Measurements from ENCODE around the gene ATG9A.
"Not testable (repeated sequence)": the region's sequence is repeated elsewhere in the genome, so short reads cannot be mapped to it uniquely, and the experiment has no call there.

Gene ATG9A

DNA sequence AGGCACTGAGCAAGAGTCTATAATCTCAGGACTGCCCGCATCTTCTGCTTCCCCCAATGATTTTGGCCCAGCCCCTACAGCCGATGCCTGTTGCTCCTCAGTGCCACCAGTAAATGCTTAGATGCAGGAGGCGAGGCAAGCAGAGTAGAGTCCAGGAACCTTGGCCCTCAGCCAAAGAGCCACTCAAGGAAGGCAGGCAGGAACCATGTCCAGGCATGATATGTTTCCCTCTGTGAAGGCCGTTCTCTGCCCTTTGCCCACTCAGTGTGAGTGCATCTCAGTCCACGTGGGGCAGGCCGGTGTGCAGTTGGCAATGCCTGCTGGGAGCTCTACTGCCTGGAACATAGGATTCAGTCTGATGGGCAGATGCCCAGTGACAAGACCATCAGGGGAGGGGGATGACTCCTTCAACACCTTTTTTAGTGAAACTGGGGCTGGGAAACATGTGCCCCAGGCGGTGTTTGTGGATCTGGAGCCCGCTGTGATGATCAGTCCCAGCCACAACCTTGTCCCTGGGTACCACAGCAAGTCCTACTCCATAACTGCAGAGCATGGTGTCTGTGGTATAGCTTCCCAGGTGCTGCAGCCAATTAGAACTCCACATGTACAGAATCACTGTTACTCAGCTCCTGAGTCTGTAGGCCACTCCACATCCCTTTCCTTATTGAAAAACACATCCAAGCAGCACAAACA, 40.1 kb upstream of the ATG9A start:
- peaks cover 22% of the 10 kb centered on the region for H3K27me3 ChIP-seq (ENCODE audit: control insufficient read depth, insufficient read depth, low read length)
- H3K36me3 ChIP-seq (ENCODE audit: control insufficient read depth, insufficient read depth, low read length): no peaks in the 10 kb centered on the region
- H3K27ac ChIP-seq (ENCODE audit: low read depth, low read length): no peak overlapping the region
- H3K9me3 ChIP-seq (ENCODE audit: control insufficient read depth, insufficient read depth, low read depth, low read length): no peaks in the 10 kb centered on the region
- H3K4me1 ChIP-seq (ENCODE audit: control insufficient read depth, insufficient read depth, low read length): peaks cover 7% of the 10 kb centered on the region
- H3K9ac ChIP-seq (ENCODE audit: low read length): no peak overlapping the region
- no peak overlapping the region for H3K4me3 ChIP-seq (ENCODE audit: low read depth, low read length)

GRCh38 chr2:219268294-219268693, 38.9 kb upstream of the ATG9A start:
- no peak overlapping the region for H3K9ac ChIP-seq (ENCODE audit: low read length)
- H3K27me3 ChIP-seq (ENCODE audit: control insufficient read depth, insufficient read depth, low read length): peaks cover 24% of the 10 kb centered on the region
- no peaks in the 10 kb centered on the region for H3K9me3 ChIP-seq (ENCODE audit: control insufficient read depth, insufficient read depth, low read depth, low read length)
- no peak overlapping the region for H3K27ac ChIP-seq (ENCODE audit: low read depth, low read length)
- no peak overlapping the region for H3K4me3 ChIP-seq (ENCODE audit: low read depth, low read length)
- H3K36me3 ChIP-seq (ENCODE audit: control insufficient read depth, insufficient read depth, low read length): no peaks in the 10 kb centered on the region
- H3K4me1 ChIP-seq (ENCODE audit: control insufficient read depth, insufficient read depth, low read length): no peaks in the 10 kb centered on the region

DNA sequence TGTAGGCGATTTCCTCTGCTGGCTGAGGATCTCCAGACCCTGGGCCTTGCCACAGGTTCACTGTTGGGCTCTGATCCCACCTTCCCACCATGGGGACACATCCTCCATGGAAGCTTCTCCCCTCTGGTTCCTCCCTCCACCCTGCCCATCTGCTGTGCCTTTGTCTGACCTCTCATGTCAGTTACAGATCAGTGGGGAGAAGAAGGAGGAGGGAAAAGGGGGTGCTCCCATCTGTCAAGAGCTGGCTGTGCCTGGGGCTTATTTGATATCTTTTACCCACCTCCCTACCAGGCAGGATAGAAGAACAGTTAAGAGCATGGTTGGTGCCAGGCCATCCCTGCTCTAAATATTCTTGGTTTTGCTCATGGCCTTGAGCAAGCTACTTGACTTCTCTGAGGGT, 37.5 kb upstream of the ATG9A start:
- Histone ChIP-seq H3K4me3 (ENCODE audit: low read depth, low read length) (no peak overlapping the region), H3K36me3 (ENCODE audit: control insufficient read depth, insufficient read depth, low read length) (no peaks in the 10 kb centered on the region), H3K27ac (ENCODE audit: low read depth, low read length) (no peak overlapping the region), H3K9me3 (ENCODE audit: control insufficient read depth, insufficient read depth, low read depth, low read length) (no peaks in the 10 kb centered on the region), H3K27me3 (ENCODE audit: control insufficient read depth, insufficient read depth, low read length) (peaks cover 27% of the 10 kb centered on the region), H3K4me1 (ENCODE audit: control insufficient read depth, insufficient read depth, low read length) (no peaks in the 10 kb centered on the region), H3K9ac (ENCODE audit: low read length) (no peak overlapping the region)

- no peaks in the 10 kb centered on the region for H3K36me3 ChIP-seq (ENCODE audit: control insufficient read depth, insufficient read depth, low read length)
These were observed 36.8 kb upstream of the ATG9A start for GRCh38 chr2:219266232-219266631.

GRCh38 chr2:219261024-219261855, 31.8 kb upstream of the ATG9A start:
- H3K9me3 ChIP-seq (ENCODE audit: control insufficient read depth, insufficient read depth, low read depth, low read length): no peaks in the 10 kb centered on the region
- H3K4me3 ChIP-seq (ENCODE audit: low read depth, low read length): no peak overlapping the region
- no peaks in the 10 kb centered on the region for H3K36me3 ChIP-seq (ENCODE audit: control insufficient read depth, insufficient read depth, low read length)
- peaks cover 43% of the 10 kb centered on the region for H3K27me3 ChIP-seq (ENCODE audit: control insufficient read depth, insufficient read depth, low read length)
- no peak overlapping the region for H3K27ac ChIP-seq (ENCODE audit: low read depth, low read length)
- no peak overlapping the region for H3K9ac ChIP-seq (ENCODE audit: low read length)
- H3K4me1 ChIP-seq (ENCODE audit: control insufficient read depth, insufficient read depth, low read length): no peaks in the 10 kb centered on the region

More at GRCh38 chr2:219266232-219266631, 36.8 kb upstream of the ATG9A start:
- Histone ChIP-seq H3K4me1 (ENCODE audit: control insufficient read depth, insufficient read depth, low read length) (no peaks in the 10 kb centered on the region), H3K27ac (ENCODE audit: low read depth, low read length) (no peak overlapping the region), H3K9me3 (ENCODE audit: control insufficient read depth, insufficient read depth, low read depth, low read length) (no peaks in the 10 kb centered on the region), H3K27me3 (ENCODE audit: control insufficient read depth, insufficient read depth, low read length) (peaks cover 34% of the 10 kb centered on the region), H3K4me3 (ENCODE audit: low read depth, low read length) (no peak overlapping the region), H3K9ac (ENCODE audit: low read length) (no peak overlapping the region)

DNA sequence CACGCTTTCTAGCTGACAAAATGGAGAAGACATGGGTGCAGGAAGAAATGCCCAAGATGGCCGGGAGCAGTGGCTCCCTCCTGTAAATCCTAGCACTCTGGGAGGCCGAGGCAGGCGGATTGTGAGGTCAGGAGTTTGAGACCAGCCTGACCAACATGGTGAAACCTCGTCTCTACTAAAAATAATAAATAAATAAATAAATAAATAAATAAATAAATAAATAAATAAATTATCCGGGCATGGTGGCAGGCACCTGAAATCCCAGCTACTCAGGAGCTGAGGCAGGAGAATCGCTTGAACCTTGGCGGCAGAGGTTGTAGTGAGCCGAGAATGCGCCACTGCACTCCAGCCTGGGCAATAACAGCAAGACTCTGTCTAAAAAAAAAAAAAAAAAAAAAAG, 29.5 kb upstream of the ATG9A start:
- H3K4me3 ChIP-seq (ENCODE audit: low read depth, low read length); H3K36me3 ChIP-seq (ENCODE audit: control insufficient read depth, insufficient read depth, low read length); H3K27ac ChIP-seq (ENCODE audit: low read depth, low read length); H3K9ac ChIP-seq (ENCODE audit: low read length); H3K9me3 ChIP-seq (ENCODE audit: control insufficient read depth, insufficient read depth, low read depth, low read length); H3K4me1 ChIP-seq (ENCODE audit: control insufficient read depth, insufficient read depth, low read length): not testable (repeated sequence)
- H3K27me3 ChIP-seq (ENCODE audit: control insufficient read depth, insufficient read depth, low read length): peaks cover 59% of the 10 kb centered on the region

DNA sequence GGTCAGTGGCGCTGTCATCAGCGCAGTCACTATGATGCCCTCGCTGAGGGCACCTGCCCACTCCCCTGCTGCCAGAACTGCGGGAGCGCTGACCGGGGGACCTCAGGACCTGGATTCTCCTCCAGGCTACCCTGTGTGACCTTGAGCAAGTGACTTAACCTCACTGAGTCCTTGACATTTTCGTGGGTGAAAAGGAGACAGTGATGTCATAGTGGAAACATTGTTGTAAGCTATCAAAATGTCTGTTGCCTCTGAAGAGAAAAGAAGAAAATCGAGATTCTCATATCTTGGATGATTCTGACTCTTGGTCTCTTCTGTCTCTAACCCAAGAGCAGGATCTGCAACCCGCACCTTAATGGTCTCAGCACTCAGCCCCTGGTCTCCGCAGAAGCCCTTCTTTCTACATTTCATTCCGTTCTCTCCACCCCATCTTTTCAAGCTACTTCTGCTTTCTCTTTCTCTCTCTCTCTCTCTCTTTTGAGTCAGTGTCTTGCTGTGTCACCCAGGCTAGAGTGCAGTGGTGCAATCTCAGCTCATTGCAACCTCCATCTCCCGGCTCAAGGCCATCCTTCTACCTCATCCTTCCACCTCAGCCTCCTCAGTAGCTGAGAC, 25.3 kb upstream of the ATG9A start:
- Histone ChIP-seq H3K36me3 (ENCODE audit: control insufficient read depth, insufficient read depth, low read length) (peaks cover 6% of the 10 kb centered on the region), H3K27ac (ENCODE audit: low read depth, low read length) (no peak overlapping the region), H3K9ac (ENCODE audit: low read length) (no peak overlapping the region), H3K27me3 (ENCODE audit: control insufficient read depth, insufficient read depth, low read length) (peaks cover 75% of the 10 kb centered on the region), H3K4me3 (ENCODE audit: low read depth, low read length) (peak overlapping the region; percentile 73), H3K4me1 (ENCODE audit: control insufficient read depth, insufficient read depth, low read length) (peaks cover 12% of the 10 kb centered on the region), H3K9me3 (ENCODE audit: control insufficient read depth, insufficient read depth, low read depth, low read length) (no peaks in the 10 kb centered on the region)

- Histone ChIP-seq H3K9ac (ENCODE audit: low read length) (peak within 1 kb of the TSS; percentile 1), H3K27ac (ENCODE audit: low read depth, low read length) (no peak within 1 kb of the TSS), H3K36me3 (ENCODE audit: control insufficient read depth, insufficient read depth, low read length) (peaks cover 6% of the 10 kb centered on the region), H3K4me1 (ENCODE audit: control insufficient read depth, insufficient read depth, low read length) (peaks cover 19% of the 10 kb centered on the region), H3K27me3 (ENCODE audit: control insufficient read depth, insufficient read depth, low read length) (peaks cover 69% of the 10 kb centered on the region), H3K4me3 (ENCODE audit: low read depth, low read length) (peak within 1 kb of the TSS; percentile 73), H3K9me3 (ENCODE audit: control insufficient read depth, insufficient read depth, low read depth, low read length) (no peaks in the 10 kb centered on the region)
These were observed 24.5 kb upstream of the ATG9A start, which contains the start of gene TUBA4A for GRCh38 chr2:219253753-219254589. TSS of gene TUBA4A (minus strand) at chr2:219253918. CDS start at chr2:219253858, 60 bp downstream.

GRCh38 chr2:219252900-219253752, 23.7 kb upstream of the ATG9A start, which contains the start of gene TUBA4B:
TSS of gene TUBA4B (plus strand) at chr2:219253243. CDS start at chr2:219253408, 165 bp downstream.
- Histone ChIP-seq H3K36me3 (ENCODE audit: control insufficient read depth, insufficient read depth, low read length) (peaks cover 11% of the 10 kb centered on the region), H3K4me1 (ENCODE audit: control insufficient read depth, insufficient read depth, low read length) (peaks cover 21% of the 10 kb centered on the region), H3K27me3 (ENCODE audit: control insufficient read depth, insufficient read depth, low read length) (peaks cover 65% of the 10 kb centered on the region), H3K4me3 (ENCODE audit: low read depth, low read length) (peak within 1 kb of the TSS; percentile 73), H3K9ac (ENCODE audit: low read length) (peak within 1 kb of the TSS; percentile 1), H3K27ac (ENCODE audit: low read depth, low read length) (no peak within 1 kb of the TSS), H3K9me3 (ENCODE audit: control insufficient read depth, insufficient read depth, low read depth, low read length) (no peaks in the 10 kb centered on the region)

DNA sequence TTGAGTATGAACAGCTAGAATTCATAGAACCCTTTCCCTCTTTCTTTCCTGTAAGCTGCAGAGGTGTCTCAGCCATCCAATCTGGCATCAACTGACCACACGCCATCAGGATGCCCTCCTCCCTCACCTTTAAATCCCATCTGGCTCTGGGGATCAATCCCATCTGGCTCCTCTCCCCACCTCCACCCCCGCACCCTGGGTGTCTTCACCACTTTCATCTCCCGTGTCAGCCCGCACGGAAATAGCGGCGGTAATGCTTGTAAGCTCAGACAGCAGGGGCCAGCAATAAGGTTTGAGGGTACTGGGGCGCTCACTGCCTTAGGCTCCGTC, 23.1 kb upstream of the ATG9A start:
- Histone ChIP-seq H3K27me3 (ENCODE audit: control insufficient read depth, insufficient read depth, low read length) (peaks cover 65% of the 10 kb centered on the region), H3K4me1 (ENCODE audit: control insufficient read depth, insufficient read depth, low read length) (peaks cover 21% of the 10 kb centered on the region), H3K9me3 (ENCODE audit: control insufficient read depth, insufficient read depth, low read depth, low read length) (no peaks in the 10 kb centered on the region), H3K9ac (ENCODE audit: low read length) (peak overlapping the region; percentile 1), H3K4me3 (ENCODE audit: low read depth, low read length) (peak overlapping the region; percentile 73), H3K36me3 (ENCODE audit: control insufficient read depth, insufficient read depth, low read length) (peaks cover 17% of the 10 kb centered on the region), H3K27ac (ENCODE audit: low read depth, low read length) (no peak overlapping the region)
